ENCODE results near the gene RSPH6A. TPM values are rescaled to one million over a fixed set of nuclear protein-coding genes. Genes with fewer than 3 reads are reported as not detected.
A peak's percentile ranks its signal among the peaks of the same experiment; 100 is the strongest.

Gene RSPH6A
- total RNA-seq, 1 donor from 2014 or later = not detected

- no peak for DNase-seq (ENCODE audit: extremely low read depth, low read depth, low spot score)
Measured at GRCh38 chr19:45782162-45782691, 32.9 kb downstream of the RSPH6A start, which contains the start of gene DMPK. Gene DMPK (minus strand): TSS chr19:45782490. CDS start chr19:45782352, 138 bp downstream.

GRCh38 chr19:45781214-45782161 lies 33.6 kb downstream of the RSPH6A start:
- DNase-seq (ENCODE audit: extremely low read depth, low read depth, low spot score) = no peak

GRCh38 chr19:45780448-45781213 lies 34.5 kb downstream of the RSPH6A start:
- DNase-seq (ENCODE audit: extremely low read depth, low read depth, low spot score) = no peak

GRCh38 chr19:45780146-45780447 lies 35.0 kb downstream of the RSPH6A start:
- DNase-seq (ENCODE audit: extremely low read depth, low read depth, low spot score) = no peak

GRCh38 chr19:45779231-45780145 lies 35.6 kb downstream of the RSPH6A start:
- DNase-seq (ENCODE audit: extremely low read depth, low read depth, low spot score) = no peak

GRCh38 chr19:45778010-45778661 lies 37.0 kb downstream of the RSPH6A start:
- no peak for DNase-seq (ENCODE audit: extremely low read depth, low read depth, low spot score)

GRCh38 chr19:45777395-45777961 lies 37.6 kb downstream of the RSPH6A start:
- DNase-seq (ENCODE audit: extremely low read depth, low read depth, low spot score) = no peak

GRCh38 chr19:45774765-45775164 lies 40.3 kb downstream of the RSPH6A start:
- DNase-seq (ENCODE audit: extremely low read depth, low read depth, low spot score) = no peak

GRCh38 chr19:45773384-45773783 lies 41.7 kb downstream of the RSPH6A start:
- no peak for DNase-seq (ENCODE audit: extremely low read depth, low read depth, low spot score)

GRCh38 chr19:45772912-45773311 lies 42.2 kb downstream of the RSPH6A start:
- no peak for DNase-seq (ENCODE audit: extremely low read depth, low read depth, low spot score)

GRCh38 chr19:45772130-45772840 lies 42.8 kb downstream of the RSPH6A start:
- no peak for DNase-seq (ENCODE audit: extremely low read depth, low read depth, low spot score)

GRCh38 chr19:45771311-45771933 lies 43.7 kb downstream of the RSPH6A start:
- no peak for DNase-seq (ENCODE audit: extremely low read depth, low read depth, low spot score)

- DNase-seq (ENCODE audit: extremely low read depth, low read depth, low spot score) = peak; percentile 82
Measured at GRCh38 chr19:45770192-45771101, 44.7 kb downstream of the RSPH6A start.

- DNase-seq (ENCODE audit: extremely low read depth, low read depth, low spot score) = no peak
Measured at GRCh38 chr19:45769821-45770191, 45.3 kb downstream of the RSPH6A start.

GRCh38 chr19:45768984-45769782 lies 45.9 kb downstream of the RSPH6A start, which contains the start of gene SIX5:
Gene SIX5 (minus strand): TSS chr19:45769252. CDS start chr19:45768844, 408 bp downstream.
- no peak for DNase-seq (ENCODE audit: extremely low read depth, low read depth, low spot score)

- DNase-seq (ENCODE audit: extremely low read depth, low read depth, low spot score) = no peak
Measured at GRCh38 chr19:45768655-45768983, 46.5 kb downstream of the RSPH6A start.
